Adrenal gland (tissue), 12 donors: ENCODE data around the gene PTPRN2. TPM values are rescaled to one million over a fixed set of nuclear protein-coding genes. Genes with fewer than 3 reads are reported as not detected.

Source experiments
- DNase-seq, 7 donors: peaks; one replicate each; pipeline ENCODE4 v3.0.0-alpha.2; 2019 to 2020
- H3K27ac ChIP-seq, 5 donors: fragments of 200-600 bp; sonication (generic) in 4 of 5; 1 replicate in 3 of 5; 2 replicates in 2 of 5; pipeline versions ENCODE4 v1.5.1 to v1.8.0; 2016 to 2020; ENCODE audit warnings: mild to moderate bottlenecking in 1 of 5
- H3K27me3 ChIP-seq: fragments of 200-600 bp; 2 replicates; pipeline ENCODE4 v1.8.0; 2021
- H3K36me3 ChIP-seq, 2 donors: fragments of 200-600 bp; replicated peaks in 1 of 2; 1 replicate in 1 of 2; 2 replicates in 1 of 2; pipeline versions ENCODE4 v1.5.1 to v1.8.0; 2018 to 2022
- H3K4me1 ChIP-seq, 2 donors: fragments of 200-600 bp; replicated peaks in 1 of 2; 1 replicate in 1 of 2; 2 replicates in 1 of 2; pipeline versions ENCODE4 v1.5.1 to v1.8.0; 2018 to 2021
- H3K4me3 ChIP-seq, 4 donors: fragments of 200-600 bp; sonication (generic) in 3 of 4; one replicate each; pipeline ENCODE4 v1.5.1; 2016 to 2018
- H3K9me3 ChIP-seq, 3 donors: fragments of 200-600 bp; sonication (generic) in 1 of 3; replicated peaks in 1 of 3; 1 replicate in 2 of 3; 2 replicates in 1 of 3; pipeline versions ENCODE4 v1.5.1 to v1.8.0; 2016 to 2021
- POLR2A ChIP-seq, 2 donors: fragments of 450-650 bp; IDR thresholded peaks; one replicate each; pipeline ENCODE4 v1.6.1; 2017; ENCODE audit warnings: antibody characterized with exemption in 2 of 2, mild to moderate bottlenecking in 2 of 2, moderate library complexity in 1 of 2
- WGBS, 4 donors: extraction: QIAGEN DNeasy Blood & Tissue Kit in 2 of 4; methylation state at CpG; one replicate each; pipeline versions ENCODE4 v1.1.5 to v1.1.7; 2013 to 2017; 5-methylcytosine and 5-hydroxymethylcytosine counted together
- intact Hi-C, 2 donors: fragments of 100-400 bp; cut with DNase I; formaldehyde crosslinking; loops; one replicate each; pipeline versions ENCODE4 v1.14.1 to v1.15.0; 2022 to 2023
- polyA plus RNA-seq, 3 donors: library from polyadenylated mRNA; stranded (reverse); fragments of 200-250 nt in 2 of 3; fragments of 350-450 nt in 1 of 3; fragmentation: Illumina TruSeq in 1 of 3; extraction: RNeasy Lipid Tissue Mini Kit (QIAGEN cat#74804) in 1 of 3; gene quantifications; one replicate each; pipeline ENCODE4 v1.2.3, GENCODE V29; 2013 to 2014
- total RNA-seq, 9 donors: library from RNA; depleted of rRNA in 4 of 9; stranded (reverse); fragments of >200 nt in 4 of 9; fragments of 120-200 nt in 1 of 9; fragmentation: NEBNext Ultra II Directional in 1 of 9; extraction: Animal tissue kit (Norgen Biotek cat#: 25700) in 1 of 9; gene quantifications; one replicate each; pipeline versions ENCODE4 v1.1.0 to v1.2.4, GENCODE V29; 2013 to 2023
- TF ChIP-seq, protein P1 (sequence below), 6 experiments: fragments of 450-650 bp in 4 of 6; fragments of 200-600 bp in 2 of 6; sonication (generic) in 1 of 6; IDR thresholded peaks; 1 replicate in 5 of 6; 2 replicates in 1 of 6; pipeline versions ENCODE4 v1.5.1 to v1.8.0; 2016 to 2021; ENCODE audit warnings: antibody characterized with exemption in 6 of 6, mild to moderate bottlenecking in 2 of 6, moderate library complexity in 1 of 6
- donor health status: healthy with polysubstance abuse.
- donor health status: Bipolar disorder and iron deficiency.
- donor health status: DM: yes; HTN: yes; CAD: no.
- donor health status: DM: no; HTN: no; CAD: no.
- donor health status: DM: no; HTN: no; CAD: no.
- donor health status: DM: yes; HTN: yes; CAD: no.

The PTPRN2 gene
- total and polyA plus RNA-seq, 12 donors: 2.2 to 16.2 (median 3.4) TPM

- Histone ChIP-seq H3K4me1 (no peaks in the 10 kb centered on the region), H3K36me3 (no peaks in the 10 kb centered on the region), H3K27ac (no peak overlapping the region), H3K9me3 (no peaks in the 10 kb centered on the region), H3K27me3 (peaks cover 5% of the 10 kb centered on the region), H3K4me3 (no peak overlapping the region)
- WGBS, 4 donors: 81 to 86% (median 84%) methylated on average over 17 to 25 of the region's 25 CpGs
- intact Hi-C loops: no loop called here
- DNase-seq: no peak
- no peak for TF ChIP-seq POLR2A (IDR thresholded peaks at IDR 0.05)
- TF ChIP-seq, protein P1, sequence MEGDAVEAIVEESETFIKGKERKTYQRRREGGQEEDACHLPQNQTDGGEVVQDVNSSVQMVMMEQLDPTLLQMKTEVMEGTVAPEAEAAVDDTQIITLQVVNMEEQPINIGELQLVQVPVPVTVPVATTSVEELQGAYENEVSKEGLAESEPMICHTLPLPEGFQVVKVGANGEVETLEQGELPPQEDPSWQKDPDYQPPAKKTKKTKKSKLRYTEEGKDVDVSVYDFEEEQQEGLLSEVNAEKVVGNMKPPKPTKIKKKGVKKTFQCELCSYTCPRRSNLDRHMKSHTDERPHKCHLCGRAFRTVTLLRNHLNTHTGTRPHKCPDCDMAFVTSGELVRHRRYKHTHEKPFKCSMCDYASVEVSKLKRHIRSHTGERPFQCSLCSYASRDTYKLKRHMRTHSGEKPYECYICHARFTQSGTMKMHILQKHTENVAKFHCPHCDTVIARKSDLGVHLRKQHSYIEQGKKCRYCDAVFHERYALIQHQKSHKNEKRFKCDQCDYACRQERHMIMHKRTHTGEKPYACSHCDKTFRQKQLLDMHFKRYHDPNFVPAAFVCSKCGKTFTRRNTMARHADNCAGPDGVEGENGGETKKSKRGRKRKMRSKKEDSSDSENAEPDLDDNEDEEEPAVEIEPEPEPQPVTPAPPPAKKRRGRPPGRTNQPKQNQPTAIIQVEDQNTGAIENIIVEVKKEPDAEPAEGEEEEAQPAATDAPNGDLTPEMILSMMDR (IDR thresholded peaks at IDR 0.05): no peak
Measured at GRCh38 chr7:157775560-157776332, 811.9 kb downstream of the PTPRN2 start.

- no peak for DNase-seq
- intact Hi-C loops: no loop called here
- peaks cover 8% of the 10 kb centered on the region for H3K27me3 ChIP-seq
- H3K27ac ChIP-seq: no peak overlapping the region
- no peaks in the 10 kb centered on the region for H3K9me3 ChIP-seq
- TF ChIP-seq POLR2A (IDR thresholded peaks at IDR 0.05): no peak
- TF ChIP-seq, protein P1 (IDR thresholded peaks at IDR 0.05): no peak
- H3K4me3 ChIP-seq: no peak overlapping the region
- WGBS, 4 donors: 80 to 87% (median 83%) methylated on average over 20 to 25 of the region's 25 CpGs
- H3K4me1 ChIP-seq: no peaks in the 10 kb centered on the region
- no peaks in the 10 kb centered on the region for H3K36me3 ChIP-seq
Measured at GRCh38 chr7:157775021-157775559, 812.5 kb downstream of the PTPRN2 start.

GRCh38 chr7:157774495-157774894 is 813.1 kb downstream of the PTPRN2 start:
- 81 to 88% (median 84%) methylated on average over 11 of the region's 11 CpGs for WGBS, 4 donors
- Histone ChIP-seq H3K27me3 (peaks cover 8% of the 10 kb centered on the region), H3K4me3 (no peak overlapping the region), H3K27ac (no peak overlapping the region), H3K36me3 (no peaks in the 10 kb centered on the region), H3K9me3 (no peaks in the 10 kb centered on the region), H3K4me1 (no peaks in the 10 kb centered on the region)
- intact Hi-C loops: no loop called here
- DNase-seq: no peak
- TF ChIP-seq POLR2A (IDR thresholded peaks at IDR 0.05): no peak
- TF ChIP-seq, protein P1 (IDR thresholded peaks at IDR 0.05): no peak

- TF ChIP-seq, protein P1 (IDR thresholded peaks at IDR 0.05): no peak
- TF ChIP-seq POLR2A (IDR thresholded peaks at IDR 0.05): no peak
- intact Hi-C loops: no loop called here
Measured at GRCh38 chr7:157773361-157773760, 814.3 kb downstream of the PTPRN2 start.

More at GRCh38 chr7:157773361-157773760, 814.3 kb downstream of the PTPRN2 start:
- H3K4me3 ChIP-seq: no peak overlapping the region
- H3K27me3 ChIP-seq: peaks cover 8% of the 10 kb centered on the region
- no peak overlapping the region for H3K27ac ChIP-seq
- no peaks in the 10 kb centered on the region for H3K4me1 ChIP-seq
- no peaks in the 10 kb centered on the region for H3K36me3 ChIP-seq
- no peak for DNase-seq
- H3K9me3 ChIP-seq: no peaks in the 10 kb centered on the region
- WGBS, 4 donors: 75 to 84% (median 81%) methylated on average over 8 to 9 of the region's 9 CpGs
